ENCODE measurements around the gene APOA4.

- TF ChIP-seq, protein P1, sequence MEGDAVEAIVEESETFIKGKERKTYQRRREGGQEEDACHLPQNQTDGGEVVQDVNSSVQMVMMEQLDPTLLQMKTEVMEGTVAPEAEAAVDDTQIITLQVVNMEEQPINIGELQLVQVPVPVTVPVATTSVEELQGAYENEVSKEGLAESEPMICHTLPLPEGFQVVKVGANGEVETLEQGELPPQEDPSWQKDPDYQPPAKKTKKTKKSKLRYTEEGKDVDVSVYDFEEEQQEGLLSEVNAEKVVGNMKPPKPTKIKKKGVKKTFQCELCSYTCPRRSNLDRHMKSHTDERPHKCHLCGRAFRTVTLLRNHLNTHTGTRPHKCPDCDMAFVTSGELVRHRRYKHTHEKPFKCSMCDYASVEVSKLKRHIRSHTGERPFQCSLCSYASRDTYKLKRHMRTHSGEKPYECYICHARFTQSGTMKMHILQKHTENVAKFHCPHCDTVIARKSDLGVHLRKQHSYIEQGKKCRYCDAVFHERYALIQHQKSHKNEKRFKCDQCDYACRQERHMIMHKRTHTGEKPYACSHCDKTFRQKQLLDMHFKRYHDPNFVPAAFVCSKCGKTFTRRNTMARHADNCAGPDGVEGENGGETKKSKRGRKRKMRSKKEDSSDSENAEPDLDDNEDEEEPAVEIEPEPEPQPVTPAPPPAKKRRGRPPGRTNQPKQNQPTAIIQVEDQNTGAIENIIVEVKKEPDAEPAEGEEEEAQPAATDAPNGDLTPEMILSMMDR (IDR thresholded peaks at IDR 0.05): no peak
- no peak for TF ChIP-seq POLR2A (IDR thresholded peaks at IDR 0.05)
Measured at GRCh38 chr11:116838321-116839084, 15.4 kb upstream of the APOA4 start.
